Mesothelial cell of epicardium (in vitro differentiated cells): ENCODE data around the gene EGFLAM. TPM values are rescaled to one million over a fixed set of nuclear protein-coding genes. Genes with fewer than 3 reads are reported as not detected.

Experiments used
- DNase-seq, 2 experiments: peaks; one replicate each; pipeline ENCODE4 v3.0.0; 2021; ENCODE audit warnings: low spot score in 2 of 2; ENCODE audit not compliant: unreplicated experiment in 2 of 2
- H3K27ac Mint-ChIP-seq: 2 replicates; pipeline ENCODE4 v1.8.0; 2021; ENCODE audit warnings: mixed read lengths
- H3K27me3 Mint-ChIP-seq: 2 replicates; pipeline ENCODE4 v1.8.0; 2021; ENCODE audit warnings: low read depth, mixed read lengths
- H3K36me3 Mint-ChIP-seq: 2 replicates; pipeline ENCODE4 v1.8.0; 2021; ENCODE audit warnings: mixed read lengths
- H3K4me1 Mint-ChIP-seq: 2 replicates; pipeline ENCODE4 v1.8.0; 2021; ENCODE audit warnings: mixed read lengths
- H3K4me3 Mint-ChIP-seq: 2 replicates; pipeline ENCODE4 v1.8.0; 2021; ENCODE audit warnings: mild to moderate bottlenecking, moderate library complexity, mixed read lengths
- H3K9me3 Mint-ChIP-seq: 2 replicates; pipeline ENCODE4 v1.8.0; 2021; ENCODE audit warnings: mixed read lengths
- total RNA-seq: library from RNA; stranded (reverse); gene quantifications from 3 replicates; pipeline ENCODE4 v1.2.1, GENCODE V29; 2021
- TF ChIP-seq, protein P1 (sequence below): fragments of 200-600 bp; sonication (generic); IDR thresholded peaks from one replicate; pipeline ENCODE4 v1.5.0; 2021; ENCODE audit warnings: antibody characterized with exemption; ENCODE audit not compliant: unreplicated experiment

The EGFLAM gene
- total RNA-seq, 1 donor from 2014 or later: 6.8 TPM

DNA sequence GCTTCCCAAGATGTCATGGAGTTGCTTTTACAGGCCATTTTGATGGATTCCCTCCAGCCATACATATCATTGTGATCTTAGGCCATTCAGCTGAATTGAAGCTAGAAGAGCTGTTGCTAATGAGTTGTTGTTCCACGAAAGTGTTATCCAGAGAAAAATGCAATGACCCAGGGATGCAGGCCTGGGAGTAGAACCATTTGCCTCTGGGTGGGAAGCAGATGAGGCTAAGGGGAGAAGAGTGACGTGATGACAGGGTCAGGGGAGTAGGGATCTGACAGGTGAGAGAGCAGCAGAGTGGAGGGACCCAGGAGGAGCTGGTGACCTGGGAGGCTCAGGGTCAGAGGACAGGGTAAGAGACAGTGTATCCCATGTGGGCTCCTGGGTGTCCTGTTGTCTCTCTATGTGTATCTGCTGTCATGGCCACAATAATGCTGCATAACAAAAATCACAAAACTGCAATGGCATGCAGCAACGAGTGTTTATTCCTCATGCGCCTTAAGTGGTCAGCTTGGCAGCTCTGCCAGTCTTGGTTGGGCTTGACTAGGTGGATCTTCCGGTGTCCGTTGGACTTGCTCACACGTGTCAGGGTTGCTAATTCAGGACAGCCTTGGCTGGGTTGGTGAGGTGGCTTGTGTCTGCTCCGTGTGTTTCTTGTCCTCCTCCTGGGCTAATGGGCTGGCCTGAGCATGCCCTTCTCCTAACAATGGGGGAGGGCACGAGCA is 207.5 kb downstream of the EGFLAM start:
- H3K27me3 Mint-ChIP-seq: no peaks in the 10 kb centered on the region
- peaks cover 14% of the 10 kb centered on the region for H3K4me1 Mint-ChIP-seq
- H3K36me3 Mint-ChIP-seq: no peaks in the 10 kb centered on the region
- H3K9me3 Mint-ChIP-seq: no peaks in the 10 kb centered on the region
- H3K27ac Mint-ChIP-seq: no peak overlapping the region
- TF ChIP-seq, protein P1, sequence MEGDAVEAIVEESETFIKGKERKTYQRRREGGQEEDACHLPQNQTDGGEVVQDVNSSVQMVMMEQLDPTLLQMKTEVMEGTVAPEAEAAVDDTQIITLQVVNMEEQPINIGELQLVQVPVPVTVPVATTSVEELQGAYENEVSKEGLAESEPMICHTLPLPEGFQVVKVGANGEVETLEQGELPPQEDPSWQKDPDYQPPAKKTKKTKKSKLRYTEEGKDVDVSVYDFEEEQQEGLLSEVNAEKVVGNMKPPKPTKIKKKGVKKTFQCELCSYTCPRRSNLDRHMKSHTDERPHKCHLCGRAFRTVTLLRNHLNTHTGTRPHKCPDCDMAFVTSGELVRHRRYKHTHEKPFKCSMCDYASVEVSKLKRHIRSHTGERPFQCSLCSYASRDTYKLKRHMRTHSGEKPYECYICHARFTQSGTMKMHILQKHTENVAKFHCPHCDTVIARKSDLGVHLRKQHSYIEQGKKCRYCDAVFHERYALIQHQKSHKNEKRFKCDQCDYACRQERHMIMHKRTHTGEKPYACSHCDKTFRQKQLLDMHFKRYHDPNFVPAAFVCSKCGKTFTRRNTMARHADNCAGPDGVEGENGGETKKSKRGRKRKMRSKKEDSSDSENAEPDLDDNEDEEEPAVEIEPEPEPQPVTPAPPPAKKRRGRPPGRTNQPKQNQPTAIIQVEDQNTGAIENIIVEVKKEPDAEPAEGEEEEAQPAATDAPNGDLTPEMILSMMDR: no peak
- no peak for DNase-seq
- H3K4me3 Mint-ChIP-seq: no peak overlapping the region

DNA sequence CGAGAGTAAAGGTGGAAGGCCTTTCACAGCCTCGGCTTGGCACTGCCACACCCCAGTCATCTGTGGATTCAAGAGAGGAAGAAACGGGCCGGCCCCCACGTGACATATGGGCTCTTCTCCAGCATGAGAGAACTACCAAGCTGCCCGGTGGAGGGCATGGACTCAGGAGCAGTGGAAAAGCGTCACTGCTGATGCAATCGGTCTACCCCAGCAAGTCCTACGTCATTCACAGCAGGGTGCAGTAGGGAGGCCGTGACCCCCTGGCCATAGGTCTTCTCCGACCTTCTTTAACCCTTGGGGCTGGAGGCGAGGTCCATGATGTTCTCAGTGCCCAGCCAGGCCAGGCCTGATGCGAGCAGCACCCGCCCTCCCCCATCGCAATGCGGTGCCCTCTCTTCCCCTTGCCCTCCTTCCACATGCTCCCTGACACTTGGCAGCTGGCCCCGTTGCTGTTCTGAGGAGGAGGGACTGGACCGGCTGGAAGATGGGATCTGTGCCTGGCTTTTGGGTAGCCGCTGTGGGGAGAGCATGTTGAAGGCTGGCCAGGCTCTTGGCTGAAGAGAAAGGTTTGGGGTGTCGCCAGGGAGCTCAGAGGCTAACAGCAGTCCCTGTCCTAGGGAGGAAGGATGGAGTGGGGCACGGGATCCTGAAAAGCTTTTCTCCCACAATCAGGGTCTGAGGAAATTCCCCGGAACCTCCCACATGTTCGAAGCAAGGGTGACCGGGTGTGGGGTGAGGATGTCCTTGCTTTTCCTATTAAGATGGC is 208.2 kb downstream of the EGFLAM start:
- no peak overlapping the region for H3K27ac Mint-ChIP-seq
- peaks cover 14% of the 10 kb centered on the region for H3K4me1 Mint-ChIP-seq
- TF ChIP-seq, protein P1: no peak
- H3K4me3 Mint-ChIP-seq: no peak overlapping the region
- H3K27me3 Mint-ChIP-seq: no peaks in the 10 kb centered on the region
- H3K9me3 Mint-ChIP-seq: no peaks in the 10 kb centered on the region
- no peak for DNase-seq
- H3K36me3 Mint-ChIP-seq: no peaks in the 10 kb centered on the region

DNA sequence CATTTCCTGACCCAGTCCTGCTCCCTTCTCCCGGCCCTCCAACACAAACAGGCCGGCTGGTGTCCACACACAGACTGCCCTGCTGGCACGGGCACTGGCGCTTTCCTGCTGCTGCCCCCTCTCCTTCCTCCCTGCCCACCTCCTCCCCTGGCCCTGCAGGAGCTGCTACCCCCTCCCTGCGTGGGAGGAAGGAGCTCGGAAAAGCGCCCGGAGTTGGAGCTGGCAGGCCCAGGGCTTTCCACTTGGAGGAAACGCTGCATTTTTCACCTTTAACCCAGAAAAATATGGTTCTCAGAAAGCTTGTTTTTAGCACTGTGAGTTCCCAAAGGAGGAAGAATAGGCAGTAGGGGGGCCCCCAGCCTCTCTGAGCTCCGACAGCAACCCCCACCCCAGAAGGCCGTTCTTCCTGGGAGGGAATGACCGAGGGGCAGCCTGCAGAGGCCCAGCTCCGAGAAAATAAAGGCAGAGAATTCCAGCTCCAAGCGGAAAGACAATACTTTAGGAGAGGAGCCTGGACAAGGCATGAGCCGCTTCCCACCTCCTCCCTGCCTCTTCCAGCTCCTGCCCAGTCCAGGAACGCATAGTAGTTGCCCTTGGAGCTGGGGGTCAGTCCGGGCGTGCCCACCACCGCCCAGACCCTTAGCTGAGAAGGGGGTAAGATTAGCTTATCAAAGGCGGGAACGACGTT is 209.1 kb downstream of the EGFLAM start:
- Mint-ChIP-seq H3K27ac (peak overlapping the region; percentile 78), H3K9me3 (no peaks in the 10 kb centered on the region), H3K27me3 (no peaks in the 10 kb centered on the region), H3K4me1 (peaks cover 14% of the 10 kb centered on the region), H3K4me3 (no peak overlapping the region), H3K36me3 (no peaks in the 10 kb centered on the region)
- TF ChIP-seq, protein P1: no peak
- DNase-seq: no peak

DNA sequence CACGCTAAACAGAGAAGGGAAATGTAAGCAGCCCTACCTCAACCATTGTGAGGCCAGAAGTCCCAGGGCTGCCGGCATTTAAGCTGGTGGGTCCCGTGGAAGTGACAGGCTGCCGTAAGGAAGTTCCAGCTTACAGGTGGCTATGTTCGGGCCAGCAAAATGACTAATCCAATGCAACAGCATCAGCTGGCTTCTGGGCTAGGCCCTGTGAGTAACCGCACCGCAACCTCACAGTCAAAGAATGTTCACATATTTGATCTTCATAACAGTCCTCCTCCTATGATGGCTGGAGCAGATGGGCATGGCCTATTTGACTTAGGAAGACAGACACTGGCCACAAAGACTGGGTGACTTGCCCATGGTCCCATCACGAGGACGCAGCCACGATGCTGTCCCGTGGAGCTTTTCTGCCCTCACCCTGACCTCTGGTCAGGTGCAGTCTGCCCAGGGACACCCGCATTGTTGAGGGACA is 209.9 kb downstream of the EGFLAM start:
- peak overlapping the region; percentile 78 for H3K27ac Mint-ChIP-seq
- TF ChIP-seq, protein P1: no peak
- no peak for DNase-seq
- no peaks in the 10 kb centered on the region for H3K9me3 Mint-ChIP-seq
- peaks cover 14% of the 10 kb centered on the region for H3K4me1 Mint-ChIP-seq
- H3K36me3 Mint-ChIP-seq: no peaks in the 10 kb centered on the region
- no peak overlapping the region for H3K4me3 Mint-ChIP-seq
- no peaks in the 10 kb centered on the region for H3K27me3 Mint-ChIP-seq

DNA sequence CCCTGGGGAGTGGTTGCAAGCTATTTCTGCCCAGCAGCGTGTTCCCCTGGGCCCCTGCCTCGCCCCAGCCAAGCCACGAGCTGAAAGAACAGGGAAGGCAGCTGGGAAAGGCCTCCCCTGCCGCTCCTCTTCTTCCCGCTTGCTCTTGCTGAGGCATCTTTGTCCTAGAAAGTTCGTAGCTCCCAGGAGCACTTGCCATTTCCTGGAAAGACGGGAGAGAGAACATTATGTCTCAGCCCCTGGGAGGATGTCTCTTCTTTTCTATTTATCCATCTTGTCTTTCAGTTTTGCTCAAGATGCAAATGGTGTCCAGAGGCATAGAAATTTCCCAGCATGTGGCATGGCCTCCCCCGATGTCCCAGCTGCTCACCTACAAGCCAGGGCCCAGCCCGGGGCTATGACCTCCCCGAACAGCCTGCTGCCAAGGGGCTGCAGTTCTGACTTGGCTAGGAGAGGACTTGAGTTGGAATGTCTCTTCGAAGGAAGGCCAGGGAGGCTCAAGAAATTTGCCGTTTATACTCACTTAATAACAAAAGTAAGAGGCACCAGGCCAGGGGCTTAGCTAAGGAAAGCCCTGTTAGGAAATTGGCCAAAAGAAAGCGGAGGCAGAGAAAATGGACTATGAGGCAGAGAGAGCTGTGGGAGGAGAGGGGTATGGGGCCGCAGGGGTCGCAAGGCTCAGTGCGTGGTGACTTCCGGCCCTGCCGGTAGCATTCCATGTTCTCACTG is 210.8 kb downstream of the EGFLAM start:
- no peak for DNase-seq
- H3K9me3 Mint-ChIP-seq: no peaks in the 10 kb centered on the region
- H3K36me3 Mint-ChIP-seq: no peaks in the 10 kb centered on the region
- no peak overlapping the region for H3K4me3 Mint-ChIP-seq
- TF ChIP-seq, protein P1: no peak
- no peaks in the 10 kb centered on the region for H3K27me3 Mint-ChIP-seq
- H3K4me1 Mint-ChIP-seq: peaks cover 14% of the 10 kb centered on the region
- H3K27ac Mint-ChIP-seq: peak overlapping the region; percentile 87
